ENCODE data around the gene ADORA2B.

The ADORA2B gene

GRCh38 chr17:15943971-15944758 lies 765 bp upstream of the ADORA2B start:
- H3K27ac ChIP-seq, result no peak overlapping the region
- intact Hi-C loops (cut with DNase I; ENCODE audit: low total_unique reads), result no loop called here
- DNase-seq, result no peak
- peaks cover 0 to 27% (median 21%) of the 10 kb centered on the region in 4 donors for H3K4me1 ChIP-seq
- no peaks in the 10 kb centered on the region for H3K36me3 ChIP-seq
- peaks cover 0 to 52% of the 10 kb centered on the region in 2 donors for H3K27me3 ChIP-seq
- no peaks in the 10 kb centered on the region for H3K9me3 ChIP-seq
- H3K4me3 ChIP-seq, result peak overlapping the region; percentile 47 to 65
- TF ChIP-seq CTCF (IDR thresholded peaks at IDR 0.05), result no peak

- DNase-seq, result no peak
- Histone ChIP-seq H3K4me1 (peaks cover 0 to 27% (median 21%) of the 10 kb centered on the region in 4 donors), H3K27ac (no peak overlapping the region), H3K4me3 (peak overlapping the region; percentile 47 to 65), H3K36me3 (no peaks in the 10 kb centered on the region), H3K9me3 (no peaks in the 10 kb centered on the region), H3K27me3 (peaks cover 0 to 54% of the 10 kb centered on the region in 2 donors)
- intact Hi-C loops (cut with DNase I; ENCODE audit: low total_unique reads), result no loop called here
- no peak for TF ChIP-seq CTCF (IDR thresholded peaks at IDR 0.05)
Measured at GRCh38 chr17:15945527-15946191, 729 bp downstream of the ADORA2B start.

GRCh38 chr17:15946611-15947120 lies 1.7 kb downstream of the ADORA2B start:
- no peak for TF ChIP-seq CTCF (IDR thresholded peaks at IDR 0.05)
- DNase-seq, result no peak
- H3K4me3 ChIP-seq, result no peak overlapping the region

GRCh38 chr17:15947271-15947670 lies 2.3 kb downstream of the ADORA2B start:
- Histone ChIP-seq H3K9me3 (no peaks in the 10 kb centered on the region), H3K4me1 (peaks cover 0 to 27% (median 21%) of the 10 kb centered on the region in 4 donors), H3K36me3 (no peaks in the 10 kb centered on the region), H3K4me3 (no peak overlapping the region), H3K27me3 (peaks cover 0 to 54% of the 10 kb centered on the region in 2 donors), H3K27ac (no peak overlapping the region)
- no peak for DNase-seq
- intact Hi-C loops (cut with DNase I; ENCODE audit: low total_unique reads), result no loop called here
- no peak for TF ChIP-seq CTCF (IDR thresholded peaks at IDR 0.05)

More at GRCh38 chr17:15946611-15947120, 1.7 kb downstream of the ADORA2B start:
- H3K4me1 ChIP-seq, result peaks cover 0 to 27% (median 21%) of the 10 kb centered on the region in 4 donors
- H3K9me3 ChIP-seq, result no peaks in the 10 kb centered on the region
- no peaks in the 10 kb centered on the region for H3K36me3 ChIP-seq
- no peak overlapping the region for H3K27ac ChIP-seq
- H3K27me3 ChIP-seq, result peaks cover 0 to 54% of the 10 kb centered on the region in 2 donors
- intact Hi-C loops (cut with DNase I; ENCODE audit: low total_unique reads), result no loop called here

- Histone ChIP-seq H3K4me1 (peaks cover 0 to 27% (median 21%) of the 10 kb centered on the region in 4 donors), H3K27me3 (peaks cover 0 to 50% of the 10 kb centered on the region in 2 donors), H3K9me3 (no peaks in the 10 kb centered on the region), H3K4me3 (no peak overlapping the region), H3K27ac (no peak overlapping the region), H3K36me3 (no peaks in the 10 kb centered on the region)
- no peak for DNase-seq
- intact Hi-C loops (cut with DNase I; ENCODE audit: low total_unique reads), result no loop called here
- TF ChIP-seq CTCF (IDR thresholded peaks at IDR 0.05), result no peak
Measured at GRCh38 chr17:15947976-15948752, 3.2 kb downstream of the ADORA2B start.

Data from tibial artery (tissue), 4 donors.